ENCODE results near the gene GAB3.

- no peak for TF ChIP-seq CTCF (conservative IDR thresholded peaks at IDR 0.05 in 1 of 2, IDR thresholded peaks at IDR 0.05 in 1 of 2; ENCODE audit: low read depth in 1 of 2, low read length in 2 of 2)
- TF ChIP-seq EZH2 (IDR thresholded peaks at IDR 0.05; ENCODE audit: low read length, missing control alignments), result no peak
Observed at GRCh38 chrX:154727871-154728270, 23.0 kb downstream of the GAB3 start.

Measured in fibroblast of lung (primary cell).